Common myeloid progenitor, CD34-positive (primary cell): ENCODE measurements around the gene ABTB2.

Experiments
- CTCF ChIA-PET: fragments of 350-600 bp; sonication (Branson Sonifier 250); formaldehyde crosslinking; loops from one replicate; lab custom pipeline; 2021; ENCODE audit warnings: antibody characterized with exemption; lab: Charles Lee
- POLR2A ChIA-PET: fragments of 350-600 bp; sonication (Branson Sonifier 250); formaldehyde crosslinking; loops from one replicate; lab custom pipeline; 2021; ENCODE audit warnings: antibody characterized with exemption; lab: Charles Lee
- DNase-seq, 3 donors: peaks; one replicate each; pipeline versions ENCODE4 v3.0.0 to v3.0.0-alpha.2; 2013
- H3K27ac ChIP-seq, 2 experiments: 1 replicate in 1 of 2; 2 replicates in 1 of 2; pipeline ENCODE4 v1.7.0; 2013; ENCODE audit warnings: inconsistent platforms in 2 of 2, low read length in 2 of 2, mild to moderate bottlenecking in 2 of 2, low read depth in 1 of 2, moderate library complexity in 1 of 2; ENCODE audit not compliant: severe bottlenecking in 2 of 2, insufficient read depth in 1 of 2, poor library complexity in 1 of 2
- H3K27me3 ChIP-seq, 5 experiments: replicated peaks in 2 of 5; 1 replicate in 3 of 5; 2 replicates in 2 of 5; pipeline versions ENCODE4 v1.6.1 to v1.7.0; 2013; ENCODE audit warnings: low read length in 4 of 5, mild to moderate bottlenecking in 2 of 5, moderate library complexity in 2 of 5, inconsistent platforms in 1 of 5; ENCODE audit not compliant: insufficient read depth in 5 of 5, control insufficient read depth in 4 of 5
- H3K36me3 ChIP-seq, 4 experiments: 1 replicate in 2 of 4; 2 replicates in 2 of 4; pipeline versions ENCODE4 v1.6.1 to v1.7.0; 2013; ENCODE audit warnings: low read length in 3 of 4, control low read depth in 1 of 4, mild to moderate bottlenecking in 1 of 4; ENCODE audit not compliant: control insufficient read depth in 4 of 4, insufficient read depth in 4 of 4
- H3K4me1 ChIP-seq, 4 experiments: 1 replicate in 3 of 4; 2 replicates in 1 of 4; pipeline versions ENCODE4 v1.6.1 to v1.7.1; 2013; ENCODE audit warnings: low read length in 3 of 4, mild to moderate bottlenecking in 3 of 4, control low read depth in 1 of 4, inconsistent platforms in 1 of 4, moderate library complexity in 1 of 4; ENCODE audit not compliant: control insufficient read depth in 4 of 4, insufficient read depth in 4 of 4; ENCODE audit errors: control extremely low read depth in 1 of 4
- H3K4me3 ChIP-seq, 7 experiments: 1 replicate in 4 of 7; 2 replicates in 3 of 7; pipeline versions ENCODE4 v1.5.1 to v1.7.0; 2013; ENCODE audit warnings: mild to moderate bottlenecking in 7 of 7, low read length in 6 of 7, moderate library complexity in 6 of 7, inconsistent platforms in 2 of 7, low read depth in 2 of 7, control low read depth in 1 of 7; ENCODE audit not compliant: insufficient read depth in 4 of 7, control insufficient read depth in 1 of 7; ENCODE audit errors: extremely low read depth in 1 of 7
- H3K9me3 ChIP-seq, 5 experiments: 1 replicate in 4 of 5; 2 replicates in 1 of 5; pipeline versions ENCODE4 v1.6.1 to v1.7.1; 2013; ENCODE audit warnings: low read length in 4 of 5, mild to moderate bottlenecking in 2 of 5, inconsistent platforms in 1 of 5, low read depth in 1 of 5, moderate library complexity in 1 of 5; ENCODE audit not compliant: control insufficient read depth in 4 of 5, insufficient read depth in 2 of 5; ENCODE audit errors: control extremely low read depth in 1 of 5
- WGBS: methylation state at CpG from one replicate; pipeline ENCODE4 v1.1.5; 2013; ENCODE audit not compliant: insufficient coverage; 5-methylcytosine and 5-hydroxymethylcytosine counted together

ABTB2 gene

GRCh38 chr11:34194576-34195335 is 163.1 kb downstream of the ABTB2 start:
- H3K4me3 ChIP-seq = no peak overlapping the region
- no peaks in the 10 kb centered on the region for H3K27me3 ChIP-seq
- 100% methylated on average over 3 of the region's 13 CpGs for WGBS
- H3K36me3 ChIP-seq = no peaks in the 10 kb centered on the region
- DNase-seq = no peak
- ChIA-PET CTCF (interaction anchor here (1.0 to 1.4 kb wide), 3 partner anchors 12 to 172 kb away, joined by 3 read pairs; no protein-coding TSS in a partner anchor), POLR2A (no interaction called here)
- H3K4me1 ChIP-seq = peaks cover 0 to 8% (median 2%) of the 10 kb centered on the region in 4 experiments
- no peak overlapping the region for H3K27ac ChIP-seq
- H3K9me3 ChIP-seq = no peaks in the 10 kb centered on the region

GRCh38 chr11:34192481-34193401 is 165.1 kb downstream of the ABTB2 start:
- Histone ChIP-seq H3K27me3 (no peaks in the 10 kb centered on the region), H3K36me3 (no peaks in the 10 kb centered on the region), H3K9me3 (no peaks in the 10 kb centered on the region), H3K27ac (no peak overlapping the region), H3K4me1 (no peaks in the 10 kb centered on the region), H3K4me3 (no peak overlapping the region)
- 89% methylated on average over 11 of the region's 14 CpGs for WGBS
- DNase-seq = no peak
- ChIA-PET POLR2A (no interaction called here), CTCF (no interaction called here)

- H3K4me3 ChIP-seq = no peak overlapping the region
- no peaks in the 10 kb centered on the region for H3K4me1 ChIP-seq
- H3K27me3 ChIP-seq = no peaks in the 10 kb centered on the region
- H3K27ac ChIP-seq = no peak overlapping the region
- ChIA-PET POLR2A (interaction anchor here (0.6 kb wide), 1 partner anchor 176 kb away, joined by 3 read pairs; no protein-coding TSS in a partner anchor), CTCF (interaction anchor here (0.6 kb wide), 1 partner anchor 1112 kb away, joined by 3 read pairs; no protein-coding TSS in a partner anchor)
- H3K9me3 ChIP-seq = no peaks in the 10 kb centered on the region
- H3K36me3 ChIP-seq = no peaks in the 10 kb centered on the region
- DNase-seq = no peak
- WGBS = 79% methylated on average over 5 of the region's 5 CpGs
Observed at GRCh38 chr11:34191578-34191977, 166.2 kb downstream of the ABTB2 start.

- 100% methylated on average over 3 of the region's 8 CpGs for WGBS
- ChIA-PET CTCF (interaction anchor here (0.6 to 1.6 kb wide), 2 partner anchors 16 to 1113 kb away, joined by 3 read pairs; no protein-coding TSS in a partner anchor), POLR2A (interaction anchor here (0.5 kb wide), 1 partner anchor 44 kb away, joined by 6 read pairs; no protein-coding TSS in a partner anchor)
- Histone ChIP-seq H3K36me3 (no peaks in the 10 kb centered on the region), H3K9me3 (no peaks in the 10 kb centered on the region), H3K4me1 (no peaks in the 10 kb centered on the region), H3K27me3 (no peaks in the 10 kb centered on the region), H3K4me3 (no peak overlapping the region), H3K27ac (no peak overlapping the region)
- no peak for DNase-seq
Observed at GRCh38 chr11:34190192-34191139, 167.3 kb downstream of the ABTB2 start.

GRCh38 chr11:34189191-34189590 is 168.6 kb downstream of the ABTB2 start:
- ChIA-PET CTCF (interaction anchor here (0.9 kb wide), 1 partner anchor 15 kb away, joined by 3 read pairs; no protein-coding TSS in a partner anchor), POLR2A (no interaction called here)
- no peak for DNase-seq
- Histone ChIP-seq H3K36me3 (no peaks in the 10 kb centered on the region), H3K27me3 (no peaks in the 10 kb centered on the region), H3K4me1 (peaks cover 0 to 3% (median 0%) of the 10 kb centered on the region in 4 experiments), H3K4me3 (no peak overlapping the region), H3K27ac (no peak overlapping the region), H3K9me3 (no peaks in the 10 kb centered on the region)
- WGBS = 100% methylated on average over 1 of the region's 9 CpGs

GRCh38 chr11:34188181-34188580 is 169.6 kb downstream of the ABTB2 start:
- DNase-seq = no peak
- CTCF ChIA-PET = interaction anchor here (1.5 kb wide), 1 partner anchor 9 kb away, joined by 5 read pairs; no protein-coding TSS in a partner anchor
- WGBS = 100% methylated on average over 2 of the region's 5 CpGs
- Histone ChIP-seq H3K9me3 (no peaks in the 10 kb centered on the region), H3K27me3 (no peaks in the 10 kb centered on the region), H3K4me1 (peaks cover 0 to 3% (median 0%) of the 10 kb centered on the region in 4 experiments), H3K36me3 (no peaks in the 10 kb centered on the region), H3K4me3 (no peak overlapping the region), H3K27ac (no peak overlapping the region)
- POLR2A ChIA-PET = no interaction called here
